HG02642 (cell line): ENCODE measurements around the gene MX2.
"Not testable (repeated sequence)": the region's sequence is repeated elsewhere in the genome, so short reads cannot be mapped to it uniquely, and the experiment has no call there.

Experiments used
- ATAC-seq: cut with Tn5 transposase; IDR thresholded peaks from one replicate; pipeline ENCODE4 v1.9.1; 2021; ENCODE audit warnings: mild to moderate bottlenecking; ENCODE audit not compliant: unreplicated experiment, poor library complexity

The MX2 gene

DNA sequence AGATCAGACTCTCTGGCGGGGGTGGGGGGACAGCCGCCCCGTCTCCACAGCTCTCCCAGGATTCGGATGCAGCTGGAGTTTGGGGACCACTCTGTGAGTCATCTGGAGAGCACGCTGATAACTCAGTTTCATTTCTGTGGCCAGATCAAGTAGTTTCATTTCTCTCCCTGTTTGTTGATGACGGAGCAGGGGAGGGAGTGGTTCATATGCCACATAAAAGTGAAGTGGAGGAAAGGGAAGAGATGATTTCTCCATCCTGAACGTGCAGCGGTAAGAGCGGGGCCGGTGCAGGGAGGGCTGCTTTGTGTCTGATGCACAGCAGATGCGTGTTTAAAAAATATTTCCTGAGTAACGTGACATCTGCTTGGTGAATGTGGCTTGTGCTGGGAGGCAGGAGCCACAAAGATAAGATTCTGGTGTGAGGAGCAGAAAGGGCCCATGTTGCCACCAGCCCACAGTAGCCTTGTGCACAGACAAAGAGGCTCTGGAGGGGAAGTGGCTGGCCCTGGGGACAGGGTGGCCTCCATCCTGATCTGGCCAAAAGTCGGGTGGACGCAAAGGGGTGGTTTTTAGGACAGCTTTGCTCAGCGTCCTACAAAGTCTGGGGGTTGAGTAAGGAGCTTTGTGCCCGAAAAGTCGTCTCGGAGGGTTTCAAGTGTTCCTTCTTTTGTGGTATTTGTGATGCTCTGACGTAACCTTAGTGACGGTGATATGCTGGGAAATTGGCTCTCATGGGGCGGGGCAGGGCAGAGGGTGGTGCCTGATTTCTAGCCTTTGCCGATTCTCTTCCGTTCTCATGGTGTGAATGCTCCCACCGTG is at the start of gene MX2:
Gene MX2, plus strand, starts transcription at position 242 of the 819 bp plus-strand sequence. CDS start 14,880 bp downstream, outside the sequence.
- ATAC-seq, result peak; percentile 56

GRCh38 chr21:41313285-41314164 is 48.3 kb upstream of the MX2 start:
- ATAC-seq, result not testable (repeated sequence)

GRCh38 chr21:41315726-41316125 is 46.1 kb upstream of the MX2 start:
- ATAC-seq, result no peak

DNA sequence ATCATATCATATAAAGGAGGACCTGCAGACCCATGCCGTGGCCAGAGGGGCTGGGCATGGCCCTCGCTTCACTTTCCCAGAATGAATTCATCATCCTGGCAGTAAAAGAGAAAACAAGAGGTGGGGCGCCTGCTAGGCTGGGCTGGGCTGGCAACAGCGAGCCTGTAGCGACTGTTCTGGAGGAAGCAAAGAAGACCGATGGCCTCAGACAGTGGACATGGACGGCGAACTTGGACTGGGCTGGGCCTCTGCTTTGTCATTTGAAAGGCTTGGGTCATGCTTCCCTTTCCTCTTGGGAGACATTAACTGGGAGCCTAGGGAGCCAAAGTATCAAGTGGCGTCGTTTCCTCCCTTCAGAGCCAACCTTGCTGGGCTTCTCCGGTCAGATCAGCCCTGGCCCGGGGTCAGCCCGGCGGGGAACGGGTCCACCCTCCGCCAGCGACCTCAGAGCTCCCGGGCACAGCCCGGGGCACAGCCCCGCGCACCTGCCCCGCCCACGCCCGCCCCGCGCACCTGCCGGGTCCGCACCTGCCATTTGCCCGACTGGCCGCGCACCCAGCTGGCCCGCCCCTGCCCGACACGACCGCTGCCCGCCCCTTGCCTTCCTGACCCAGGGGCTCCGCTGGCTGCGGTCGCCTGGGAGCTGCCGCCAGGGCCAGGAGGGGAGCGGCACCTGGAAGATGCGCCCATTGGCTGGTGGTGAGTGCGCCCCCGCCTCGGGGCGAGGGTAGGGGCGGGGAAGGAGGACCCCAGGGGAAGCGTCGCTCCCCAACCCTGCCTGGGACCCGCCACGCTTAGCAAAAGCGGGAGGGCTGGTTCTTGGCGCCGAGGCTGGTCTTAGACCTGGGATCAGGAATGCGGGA is 45.4 kb upstream of the MX2 start, which contains the start of gene FAM3B:
Gene FAM3B, plus strand, starts transcription at position 602 of the 863 bp plus-strand sequence. Its CDS starts 79 bp downstream, at position 681.
- ATAC-seq, result no peak

- no peak for ATAC-seq
These were observed 44.8 kb upstream of the MX2 start for GRCh38 chr21:41317063-41317392.

DNA sequence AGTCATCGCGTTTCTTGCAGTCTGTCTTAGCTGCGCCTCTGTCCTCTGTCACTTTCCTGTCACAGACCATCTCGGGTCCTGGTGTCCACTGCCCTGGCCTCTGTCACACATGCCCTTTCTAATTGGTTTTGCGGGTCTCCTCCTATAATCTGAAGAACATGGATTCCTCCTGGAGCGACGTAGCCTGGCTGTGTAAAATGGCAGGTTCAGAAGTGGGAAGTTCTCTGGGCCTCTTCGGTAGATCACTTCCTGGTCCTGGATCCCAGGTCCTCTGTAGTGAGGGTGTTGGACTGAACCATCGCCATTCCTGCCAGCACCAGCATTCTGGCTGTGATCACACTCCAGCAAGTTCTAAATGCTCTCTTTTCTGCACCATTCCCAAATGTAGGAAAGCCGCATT is 44.4 kb upstream of the MX2 start:
- no peak for ATAC-seq

- no peak for ATAC-seq
These were observed 43.6 kb upstream of the MX2 start for GRCh38 chr21:41318218-41318617.

DNA sequence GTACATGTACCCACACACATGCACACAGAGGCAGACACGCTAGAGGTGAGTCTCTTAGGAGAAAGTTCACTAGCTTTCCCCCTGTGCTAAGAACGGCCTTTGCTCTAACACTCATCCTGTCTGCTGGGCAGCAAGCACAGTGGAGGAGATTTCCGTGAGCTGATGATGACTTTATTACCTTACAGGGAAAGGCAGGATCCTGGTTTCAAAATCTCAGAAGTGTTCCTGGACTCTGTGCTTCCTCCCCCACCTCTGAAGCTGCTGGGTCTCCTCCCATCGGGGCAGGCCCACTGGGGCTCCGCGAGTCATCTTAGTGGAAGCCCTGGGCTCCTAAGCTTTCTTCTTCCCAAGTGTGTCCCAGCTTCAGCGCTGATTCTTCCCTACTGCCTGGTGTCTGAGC is 42.6 kb upstream of the MX2 start:
- no peak for ATAC-seq

- no peak for ATAC-seq
These were observed 40.5 kb upstream of the MX2 start for GRCh38 chr21:41321211-41321907.

GRCh38 chr21:41321908-41322495 is 39.8 kb upstream of the MX2 start:
- no peak for ATAC-seq

DNA sequence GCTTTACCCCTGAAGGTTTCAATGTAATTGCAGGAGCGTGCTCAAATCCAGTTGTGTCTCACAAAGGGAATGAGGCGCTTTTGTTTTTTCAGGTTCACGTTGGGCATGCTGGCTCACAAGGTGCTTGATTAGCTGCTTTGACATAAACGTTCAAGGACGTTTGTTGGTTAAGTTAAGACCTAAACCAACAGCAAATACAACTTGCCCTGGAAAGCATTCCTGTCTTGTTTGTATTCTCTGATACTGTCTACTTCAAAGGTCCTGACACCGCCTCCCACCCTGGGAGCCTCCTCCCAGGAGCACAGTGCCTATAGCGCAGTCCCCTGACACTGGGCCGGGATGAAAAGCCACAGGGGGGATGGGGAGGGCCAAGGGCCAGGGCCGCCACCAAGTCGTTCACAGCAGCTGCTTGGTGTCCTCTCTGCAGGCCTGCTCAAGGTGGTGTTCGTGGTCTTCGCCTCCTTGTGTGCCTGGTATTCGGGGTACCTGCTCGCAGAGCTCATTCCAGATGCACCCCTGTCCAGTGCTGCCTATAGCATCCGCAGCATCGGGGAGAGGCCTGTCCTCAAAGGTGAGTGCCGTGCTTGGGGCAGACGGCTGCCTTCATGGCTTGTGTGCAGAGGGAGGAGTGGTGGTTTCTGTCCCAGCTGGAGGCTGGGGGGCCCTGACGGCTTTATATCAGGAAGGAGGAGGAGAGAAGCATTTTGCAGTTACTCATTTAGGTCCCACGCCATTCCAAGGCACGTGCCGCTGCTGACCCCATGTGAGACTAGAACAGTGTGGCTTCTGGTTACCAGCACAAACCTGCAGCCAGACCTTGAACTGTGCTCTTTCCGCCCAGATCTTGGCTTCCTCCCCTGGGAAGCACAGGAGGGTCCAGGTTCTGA is 39.1 kb upstream of the MX2 start:
- no peak for ATAC-seq

DNA sequence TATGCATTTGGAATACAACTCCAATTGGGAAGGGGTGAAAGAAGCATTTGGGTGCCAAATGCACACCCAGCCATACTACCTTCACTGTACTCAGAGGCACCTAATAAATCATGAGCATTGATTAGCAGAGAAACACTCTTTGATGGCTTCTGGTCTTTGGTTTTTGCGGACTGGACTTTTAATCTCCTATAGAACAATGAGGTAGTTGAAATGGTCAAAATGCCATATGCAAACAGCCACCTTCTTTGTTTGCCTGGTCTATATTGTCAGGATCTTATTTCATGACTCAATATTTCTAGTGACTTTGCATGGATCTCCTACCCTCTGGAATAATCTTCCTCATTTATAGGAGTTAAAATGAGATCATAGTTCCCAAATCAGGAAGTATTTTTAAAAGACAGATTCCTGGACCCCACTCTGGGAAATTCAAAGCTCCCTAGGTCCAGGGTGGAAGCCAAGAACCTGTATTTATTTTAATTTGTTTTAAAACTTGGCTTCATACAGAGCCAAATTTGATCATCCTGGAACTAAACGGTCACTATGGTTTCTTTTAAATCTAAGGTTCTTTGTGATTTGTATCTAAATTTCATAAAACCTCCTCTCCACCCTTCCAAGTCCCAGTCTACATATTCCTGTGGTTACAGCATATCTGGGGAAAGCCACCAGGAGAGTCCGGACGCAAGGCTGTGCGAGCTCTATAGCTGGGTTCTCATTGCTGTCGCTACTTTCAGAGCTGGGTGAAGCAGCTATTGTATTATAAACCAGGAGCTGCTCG is 36.5 kb upstream of the MX2 start:
- no peak for ATAC-seq

- no peak for ATAC-seq
These were observed 35.3 kb upstream of the MX2 start for GRCh38 chr21:41326414-41327080.

DNA sequence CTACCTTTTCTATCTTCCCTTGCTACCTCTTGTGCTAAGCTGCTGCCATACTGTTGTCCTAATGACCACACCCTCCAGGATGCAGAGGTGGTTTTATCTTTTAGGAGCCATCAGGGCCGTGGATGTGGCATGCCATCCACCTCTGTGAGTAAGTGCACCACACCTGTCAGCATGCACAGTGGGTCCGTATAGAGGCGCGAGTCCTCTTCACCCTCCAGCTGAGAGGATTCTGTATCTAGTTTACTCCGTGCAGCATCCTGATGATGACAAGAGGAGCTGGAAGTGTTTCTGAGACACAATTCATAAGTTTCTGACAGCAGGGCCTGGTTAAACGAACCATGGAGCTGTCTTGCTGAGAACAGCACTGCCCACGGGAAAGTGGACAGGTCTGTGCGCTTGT is 34.1 kb upstream of the MX2 start:
- ATAC-seq, result no peak

DNA sequence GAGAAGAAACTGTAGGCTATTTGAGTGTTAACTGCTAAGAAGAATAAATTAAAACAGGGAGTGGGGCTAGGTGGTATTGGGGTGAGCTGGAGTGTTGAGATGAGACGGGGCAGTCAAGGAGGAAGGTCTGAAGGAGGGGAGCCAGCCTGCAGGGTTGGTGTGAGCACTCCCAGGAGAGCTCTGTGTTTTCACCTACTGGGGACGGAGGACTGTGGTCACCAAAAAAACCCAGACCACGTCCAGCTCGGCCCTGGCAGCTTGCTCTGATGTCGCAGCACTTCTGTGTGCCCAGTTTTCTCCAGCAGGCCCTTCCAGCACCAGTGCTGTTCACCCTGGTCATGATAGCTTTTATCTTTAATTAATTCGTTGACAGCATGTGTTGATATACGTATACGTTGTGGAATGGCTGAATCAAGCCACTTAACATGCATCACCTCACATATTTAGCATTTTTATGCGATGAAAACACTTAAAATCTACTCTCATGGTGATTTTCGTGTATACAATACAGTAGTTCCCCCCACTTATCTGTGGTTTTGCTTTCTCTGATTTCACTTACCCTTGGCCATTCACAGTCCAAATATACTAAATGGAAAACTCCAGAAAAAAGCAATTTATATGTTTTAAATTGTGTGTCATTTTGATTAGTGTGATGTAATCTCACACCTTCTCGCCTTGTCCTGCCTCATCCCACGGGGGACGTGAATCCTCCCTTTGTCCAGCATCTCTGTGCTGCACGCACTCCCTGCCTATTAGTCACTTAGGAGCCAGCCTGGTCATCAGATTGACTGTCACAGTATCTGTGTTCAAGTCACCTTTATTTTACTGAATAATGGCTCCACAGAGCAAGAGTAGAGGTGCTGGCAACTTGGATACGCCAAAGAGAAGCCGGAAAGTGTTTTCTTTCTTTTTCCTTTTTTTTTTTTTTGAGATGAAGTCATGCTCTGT is 32.9 kb upstream of the MX2 start:
- no peak for ATAC-seq

DNA sequence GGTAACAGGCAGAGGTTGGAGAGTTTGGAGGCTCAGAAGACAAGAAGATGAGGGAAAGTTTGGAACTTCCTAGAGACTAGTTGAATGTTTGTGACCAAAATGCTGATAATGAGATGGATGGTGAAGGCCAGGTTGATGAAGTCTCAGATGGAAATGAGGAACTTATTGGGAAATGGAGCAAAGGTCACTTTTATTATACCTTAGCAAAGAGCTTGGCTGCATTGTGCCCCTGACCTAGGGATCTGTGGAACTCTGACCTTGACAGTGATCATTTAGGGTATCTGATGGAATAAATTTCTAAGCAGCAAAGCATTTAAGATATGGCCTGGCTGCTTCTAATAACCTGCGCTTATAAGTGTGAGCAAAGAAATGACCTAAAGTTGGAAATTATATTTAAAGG is 28.1 kb upstream of the MX2 start:
- no peak for ATAC-seq
